ENCODE measurements around the gene APLP1.
"Not testable (repeated sequence)": the region's sequence is repeated elsewhere in the genome, so short reads cannot be mapped to it uniquely, and the experiment has no call there.

The APLP1 gene

DNA sequence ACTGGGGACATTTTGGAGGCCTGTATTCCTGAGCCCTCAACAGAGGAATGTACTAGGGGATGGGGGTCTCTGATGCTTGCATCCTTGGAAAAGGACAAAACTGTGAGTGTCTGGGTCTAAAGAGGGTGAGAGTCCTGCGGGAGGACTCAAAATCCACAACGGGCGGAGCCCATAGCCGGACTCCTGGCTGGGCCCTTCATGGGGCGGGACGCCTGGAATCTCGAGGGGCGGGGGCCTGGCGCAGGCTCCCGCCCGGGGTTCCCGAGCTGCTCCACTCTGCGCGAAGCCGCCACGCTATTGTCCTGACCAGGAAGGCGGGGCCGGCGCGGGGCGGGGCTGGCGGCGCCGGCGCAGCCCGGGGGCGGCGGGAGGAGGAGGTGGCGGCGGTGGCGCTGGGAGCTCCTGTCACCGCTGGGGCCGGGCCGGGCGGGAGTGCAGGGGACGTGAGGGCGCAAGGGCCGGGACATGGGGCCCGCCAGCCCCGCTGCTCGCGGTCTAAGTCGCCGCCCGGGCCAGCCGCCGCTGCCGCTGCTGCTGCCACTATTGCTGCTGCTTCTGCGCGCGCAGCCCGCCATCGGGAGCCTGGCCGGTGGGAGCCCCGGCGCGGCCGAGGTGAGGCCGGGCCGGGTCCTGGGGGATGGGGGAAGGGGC, at the start of gene APLP1:
Gene APLP1, plus strand, starts transcription at position 403 of the 651 bp plus-strand sequence. Its CDS starts 63 bp downstream, at position 466.
- Histone ChIP-seq H3K4me1 (ENCODE audit: control insufficient read depth, insufficient read depth, low read length) (peaks cover 16% of the 10 kb centered on the region), H3K4me3 (ENCODE audit: low read length) (no peak within 1 kb of the TSS), H3K9me3 (ENCODE audit: control insufficient read depth, low read length) (no peaks in the 10 kb centered on the region), H3K27me3 (ENCODE audit: control insufficient read depth, insufficient read depth, low read length) (peaks cover 32% of the 10 kb centered on the region), H3K9ac (ENCODE audit: low read length) (no peak within 1 kb of the TSS), H3K36me3 (ENCODE audit: control insufficient read depth, insufficient read depth, low read length) (no peaks in the 10 kb centered on the region)

DNA sequence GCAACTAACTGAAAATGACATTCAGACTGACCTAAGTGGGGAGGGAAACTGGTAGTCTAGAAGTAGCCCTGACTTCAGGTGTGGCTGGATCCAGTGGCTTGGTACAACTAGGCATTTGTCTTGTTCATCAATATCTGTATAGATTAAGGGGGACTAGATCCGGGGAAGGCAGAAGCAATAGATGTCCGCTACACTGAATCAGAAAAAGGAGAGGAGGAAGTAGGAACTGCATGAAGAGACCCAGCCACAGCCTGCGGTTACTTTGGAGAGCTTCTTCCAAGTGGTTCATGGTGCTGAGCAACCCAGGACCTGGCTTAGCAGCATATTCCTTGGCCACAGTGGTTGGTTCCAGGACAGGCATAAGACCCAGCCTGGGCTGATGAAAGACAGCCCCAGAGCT, 45.8 kb upstream of the APLP1 start:
- H3K27me3 ChIP-seq (ENCODE audit: control insufficient read depth, insufficient read depth, low read length) = peaks cover 9% of the 10 kb centered on the region
- no peaks in the 10 kb centered on the region for H3K9me3 ChIP-seq (ENCODE audit: control insufficient read depth, low read length)

DNA sequence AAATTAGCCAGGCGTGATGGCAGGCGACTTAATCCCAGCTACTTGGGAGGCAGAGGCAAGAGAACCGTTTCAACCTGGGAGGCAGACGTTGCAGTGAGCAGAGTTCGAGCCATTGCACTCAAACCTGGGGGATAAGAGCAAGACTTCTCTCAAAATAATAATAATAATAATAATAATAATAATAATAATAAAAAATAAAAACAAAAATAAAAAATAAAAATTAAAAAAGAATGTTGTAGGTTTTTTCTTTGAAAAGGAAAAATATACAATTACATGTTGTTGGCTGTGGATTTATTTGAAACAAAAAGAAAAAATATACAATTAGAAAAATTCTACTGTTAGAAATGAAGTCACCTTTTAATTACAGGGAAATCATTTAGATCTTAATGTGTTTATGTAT, 44.2 kb upstream of the APLP1 start:
- Histone ChIP-seq H3K4me1 (ENCODE audit: control insufficient read depth, insufficient read depth, low read length) (no peaks in the 10 kb centered on the region), H3K36me3 (ENCODE audit: control insufficient read depth, insufficient read depth, low read length) (no peaks in the 10 kb centered on the region), H3K9ac (ENCODE audit: low read length) (no peak overlapping the region), H3K27me3 (ENCODE audit: control insufficient read depth, insufficient read depth, low read length) (peaks cover 4% of the 10 kb centered on the region), H3K4me3 (ENCODE audit: low read length) (no peak overlapping the region), H3K9me3 (ENCODE audit: control insufficient read depth, low read length) (no peaks in the 10 kb centered on the region)

More for the DNA sequence above, 45.8 kb upstream of the APLP1 start:
- H3K4me3 ChIP-seq (ENCODE audit: low read length) = no peak overlapping the region
- H3K9ac ChIP-seq (ENCODE audit: low read length) = no peak overlapping the region
- H3K4me1 ChIP-seq (ENCODE audit: control insufficient read depth, insufficient read depth, low read length) = no peaks in the 10 kb centered on the region
- H3K36me3 ChIP-seq (ENCODE audit: control insufficient read depth, insufficient read depth, low read length) = no peaks in the 10 kb centered on the region

DNA sequence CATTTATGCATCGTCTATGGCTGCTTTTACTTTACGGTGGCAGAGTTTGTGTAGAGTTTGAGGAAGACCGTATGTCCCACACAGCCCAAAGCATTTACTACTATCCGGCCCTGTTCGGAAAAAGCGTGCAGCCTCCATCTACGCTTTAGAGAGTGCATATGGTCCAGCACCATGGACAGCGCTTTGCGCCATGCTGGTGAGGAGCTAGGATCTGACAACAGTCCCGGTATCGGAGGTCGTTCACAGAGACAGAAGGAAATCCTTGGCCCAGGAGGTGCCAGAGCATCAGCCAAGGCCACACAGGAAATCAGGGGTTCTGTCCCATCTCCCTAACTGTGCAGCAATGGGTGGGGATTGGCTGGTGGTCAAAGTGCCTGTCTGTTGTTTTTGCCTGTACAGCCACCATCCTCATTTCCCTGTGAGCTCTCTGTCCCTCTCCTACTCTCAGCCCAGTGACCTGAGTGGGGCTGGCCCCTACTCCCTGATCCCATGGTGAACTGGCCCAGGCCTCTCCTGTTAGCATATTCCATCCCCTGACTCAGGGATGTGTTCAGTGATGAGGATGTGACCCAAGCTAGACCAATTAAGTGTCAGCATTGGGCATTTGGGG, 39.6 kb upstream of the APLP1 start:
- Histone ChIP-seq H3K4me1 (ENCODE audit: control insufficient read depth, insufficient read depth, low read length) (no peaks in the 10 kb centered on the region), H3K9me3 (ENCODE audit: control insufficient read depth, low read length) (no peaks in the 10 kb centered on the region), H3K9ac (ENCODE audit: low read length) (no peak overlapping the region), H3K4me3 (ENCODE audit: low read length) (no peak overlapping the region), H3K27me3 (ENCODE audit: control insufficient read depth, insufficient read depth, low read length) (no peaks in the 10 kb centered on the region), H3K36me3 (ENCODE audit: control insufficient read depth, insufficient read depth, low read length) (no peaks in the 10 kb centered on the region)

DNA sequence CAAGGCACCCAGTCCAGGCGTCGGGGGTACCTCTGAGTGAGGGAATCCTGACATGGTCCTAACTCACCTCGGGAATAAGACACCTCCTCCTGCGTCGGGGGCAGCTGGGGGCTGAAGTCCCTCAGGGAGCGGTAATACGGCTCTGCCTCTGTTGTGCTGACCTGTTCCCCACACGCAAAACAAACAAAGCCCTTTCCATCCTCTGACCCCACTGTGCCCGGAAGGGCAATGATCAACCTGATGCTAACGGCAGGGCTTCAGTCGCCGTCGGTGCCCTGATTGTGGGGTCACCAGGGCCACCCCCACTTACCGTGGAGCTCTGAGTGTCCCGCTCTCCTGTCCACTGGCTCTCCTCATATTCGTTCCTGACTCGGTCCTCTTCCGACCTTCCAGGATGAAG, 37.4 kb upstream of the APLP1 start:
- Histone ChIP-seq H3K36me3 (ENCODE audit: control insufficient read depth, insufficient read depth, low read length) (no peaks in the 10 kb centered on the region), H3K9ac (ENCODE audit: low read length) (no peak overlapping the region), H3K9me3 (ENCODE audit: control insufficient read depth, low read length) (no peaks in the 10 kb centered on the region), H3K4me1 (ENCODE audit: control insufficient read depth, insufficient read depth, low read length) (no peaks in the 10 kb centered on the region), H3K4me3 (ENCODE audit: low read length) (no peak overlapping the region), H3K27me3 (ENCODE audit: control insufficient read depth, insufficient read depth, low read length) (no peaks in the 10 kb centered on the region)

DNA sequence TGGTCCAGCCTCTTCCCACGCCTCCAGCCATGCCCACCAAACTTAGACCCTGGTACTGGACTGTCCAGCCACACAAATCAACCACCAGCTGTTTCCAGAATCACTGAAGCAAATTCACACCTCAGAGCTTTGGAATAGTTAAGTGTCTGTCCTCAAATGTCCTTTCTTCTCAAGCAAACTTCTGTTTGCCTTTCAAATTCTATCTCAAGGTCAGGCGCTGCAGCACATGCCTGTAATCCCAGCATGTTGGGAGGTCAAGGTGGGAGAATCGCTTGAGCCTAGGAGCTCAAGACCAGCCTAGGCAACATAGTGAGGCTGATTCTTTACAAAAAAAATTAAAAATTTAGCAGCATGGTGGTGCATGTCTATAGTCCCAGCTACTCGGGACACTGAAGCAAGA, 36.3 kb upstream of the APLP1 start:
- Histone ChIP-seq H3K27me3 (ENCODE audit: control insufficient read depth, insufficient read depth, low read length) (no peaks in the 10 kb centered on the region), H3K9me3 (ENCODE audit: control insufficient read depth, low read length) (no peaks in the 10 kb centered on the region), H3K4me1 (ENCODE audit: control insufficient read depth, insufficient read depth, low read length) (no peaks in the 10 kb centered on the region), H3K9ac (ENCODE audit: low read length) (no peak overlapping the region), H3K36me3 (ENCODE audit: control insufficient read depth, insufficient read depth, low read length) (no peaks in the 10 kb centered on the region), H3K4me3 (ENCODE audit: low read length) (no peak overlapping the region)

DNA sequence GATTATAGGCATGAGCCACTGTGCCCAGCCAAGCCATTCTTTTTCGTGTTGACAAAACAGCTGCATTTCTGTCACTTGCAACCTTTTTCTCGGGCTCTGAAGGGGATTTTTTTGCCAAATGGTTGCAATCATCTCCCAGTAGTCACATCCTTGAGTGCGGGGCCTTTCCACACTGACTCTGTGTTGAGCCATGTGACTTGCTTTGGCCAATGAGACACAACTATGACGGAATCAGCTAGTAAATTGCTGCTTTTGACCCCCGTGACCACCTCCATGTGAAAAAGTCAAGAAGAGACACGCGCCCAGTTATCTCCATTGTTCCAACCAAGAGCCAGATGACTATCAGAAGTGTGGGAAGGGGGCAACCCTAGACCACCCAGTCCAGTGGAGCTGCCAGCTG, 34.4 kb upstream of the APLP1 start:
- no peaks in the 10 kb centered on the region for H3K36me3 ChIP-seq (ENCODE audit: control insufficient read depth, insufficient read depth, low read length)
- H3K4me1 ChIP-seq (ENCODE audit: control insufficient read depth, insufficient read depth, low read length) = no peaks in the 10 kb centered on the region
- H3K4me3 ChIP-seq (ENCODE audit: low read length) = no peak overlapping the region
- H3K9me3 ChIP-seq (ENCODE audit: control insufficient read depth, low read length) = no peaks in the 10 kb centered on the region
- H3K9ac ChIP-seq (ENCODE audit: low read length) = no peak overlapping the region
- H3K27me3 ChIP-seq (ENCODE audit: control insufficient read depth, insufficient read depth, low read length) = no peaks in the 10 kb centered on the region

DNA sequence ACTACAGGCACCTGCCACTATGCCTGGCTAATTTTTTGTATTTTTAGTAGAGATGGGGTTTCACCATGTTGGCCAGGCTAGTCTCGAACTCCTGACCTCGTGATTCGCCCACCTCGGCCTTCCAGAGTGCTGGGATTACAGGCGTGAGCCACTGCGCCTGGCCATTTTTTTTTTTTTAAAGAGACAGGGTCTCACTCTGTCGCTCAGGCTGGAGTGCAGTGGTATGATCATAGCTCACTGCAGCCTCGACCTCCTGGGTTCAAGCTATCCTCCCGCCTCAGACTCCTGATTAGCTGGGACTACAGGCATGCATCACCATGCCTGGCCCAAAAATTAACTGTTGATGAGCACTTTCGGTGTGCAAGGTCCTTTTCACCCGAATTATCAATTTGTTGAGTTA, 32.3 kb upstream of the APLP1 start:
- H3K4me3 ChIP-seq (ENCODE audit: low read length); H3K9me3 ChIP-seq (ENCODE audit: control insufficient read depth, low read length); H3K9ac ChIP-seq (ENCODE audit: low read length); H3K36me3 ChIP-seq (ENCODE audit: control insufficient read depth, insufficient read depth, low read length); H3K4me1 ChIP-seq (ENCODE audit: control insufficient read depth, insufficient read depth, low read length); H3K27me3 ChIP-seq (ENCODE audit: control insufficient read depth, insufficient read depth, low read length): not testable (repeated sequence)

DNA sequence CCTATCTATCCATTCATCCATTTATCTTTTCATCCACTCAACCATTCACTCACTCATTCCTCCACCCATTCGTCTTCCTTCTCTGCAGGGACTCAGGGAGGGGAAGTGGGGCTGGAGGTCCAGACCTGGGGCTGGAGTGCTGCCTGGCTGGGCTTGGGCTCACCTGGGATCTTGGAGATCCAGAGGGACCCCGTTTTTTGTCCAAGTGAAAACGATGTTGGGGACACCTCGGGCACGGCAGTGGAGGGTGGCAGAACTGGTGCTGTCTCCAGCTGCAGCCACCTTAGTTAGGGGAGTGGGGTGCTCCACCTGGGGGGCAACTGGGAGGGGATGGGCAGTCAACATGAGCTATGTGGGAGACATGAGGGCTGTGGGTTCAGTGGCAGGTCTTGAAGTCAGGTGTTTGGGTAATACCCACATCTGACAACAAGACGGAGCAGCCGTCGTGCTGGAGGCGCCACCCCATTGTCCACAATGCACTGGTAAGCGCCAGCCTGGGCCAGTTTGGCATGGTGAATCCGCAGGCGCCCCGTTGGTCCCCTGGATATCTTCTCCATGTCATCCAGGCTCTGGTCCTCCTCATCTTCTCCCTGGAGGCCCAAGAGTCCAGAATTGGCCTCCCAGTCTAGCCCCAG, 26.3 kb upstream of the APLP1 start:
- no peaks in the 10 kb centered on the region for H3K9me3 ChIP-seq (ENCODE audit: control insufficient read depth, low read length)
- peaks cover 26% of the 10 kb centered on the region for H3K27me3 ChIP-seq (ENCODE audit: control insufficient read depth, insufficient read depth, low read length)

DNA sequence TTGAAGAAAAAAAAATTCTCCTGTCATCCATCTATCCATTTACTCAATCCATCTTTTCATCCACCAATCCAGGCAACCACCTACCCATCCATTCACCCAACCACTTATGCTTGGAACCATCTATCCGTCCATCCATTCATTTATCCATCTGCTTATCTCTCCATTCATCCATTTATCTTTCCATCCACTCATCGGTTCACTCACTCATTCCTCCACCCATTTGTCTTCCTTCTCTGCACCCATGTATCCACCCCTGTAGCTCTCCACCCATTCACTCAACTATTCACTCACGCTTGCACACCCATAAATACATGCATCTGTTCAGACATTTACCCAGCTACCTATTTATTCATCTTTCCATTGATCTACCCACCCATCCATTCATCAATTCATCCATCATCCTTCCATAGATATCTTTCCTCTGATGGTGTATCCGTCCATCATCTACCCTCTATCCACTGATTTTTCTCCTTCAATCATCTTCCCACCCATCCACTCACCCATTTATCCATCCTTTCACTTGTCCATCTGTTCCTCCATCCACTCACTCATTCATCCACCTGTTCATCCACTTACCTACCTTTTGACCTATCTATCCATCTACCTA, 25.6 kb upstream of the APLP1 start:
- Histone ChIP-seq H3K9me3 (ENCODE audit: control insufficient read depth, low read length) (no peaks in the 10 kb centered on the region), H3K27me3 (ENCODE audit: control insufficient read depth, insufficient read depth, low read length) (peaks cover 27% of the 10 kb centered on the region), H3K4me3 (ENCODE audit: low read length) (no peak overlapping the region), H3K9ac (ENCODE audit: low read length) (no peak overlapping the region), H3K36me3 (ENCODE audit: control insufficient read depth, insufficient read depth, low read length) (no peaks in the 10 kb centered on the region), H3K4me1 (ENCODE audit: control insufficient read depth, insufficient read depth, low read length) (peaks cover 26% of the 10 kb centered on the region)

More for the DNA sequence above, 26.3 kb upstream of the APLP1 start:
- Histone ChIP-seq H3K36me3 (ENCODE audit: control insufficient read depth, insufficient read depth, low read length) (no peaks in the 10 kb centered on the region), H3K4me3 (ENCODE audit: low read length) (no peak overlapping the region), H3K4me1 (ENCODE audit: control insufficient read depth, insufficient read depth, low read length) (peaks cover 26% of the 10 kb centered on the region), H3K9ac (ENCODE audit: low read length) (no peak overlapping the region)

DNA sequence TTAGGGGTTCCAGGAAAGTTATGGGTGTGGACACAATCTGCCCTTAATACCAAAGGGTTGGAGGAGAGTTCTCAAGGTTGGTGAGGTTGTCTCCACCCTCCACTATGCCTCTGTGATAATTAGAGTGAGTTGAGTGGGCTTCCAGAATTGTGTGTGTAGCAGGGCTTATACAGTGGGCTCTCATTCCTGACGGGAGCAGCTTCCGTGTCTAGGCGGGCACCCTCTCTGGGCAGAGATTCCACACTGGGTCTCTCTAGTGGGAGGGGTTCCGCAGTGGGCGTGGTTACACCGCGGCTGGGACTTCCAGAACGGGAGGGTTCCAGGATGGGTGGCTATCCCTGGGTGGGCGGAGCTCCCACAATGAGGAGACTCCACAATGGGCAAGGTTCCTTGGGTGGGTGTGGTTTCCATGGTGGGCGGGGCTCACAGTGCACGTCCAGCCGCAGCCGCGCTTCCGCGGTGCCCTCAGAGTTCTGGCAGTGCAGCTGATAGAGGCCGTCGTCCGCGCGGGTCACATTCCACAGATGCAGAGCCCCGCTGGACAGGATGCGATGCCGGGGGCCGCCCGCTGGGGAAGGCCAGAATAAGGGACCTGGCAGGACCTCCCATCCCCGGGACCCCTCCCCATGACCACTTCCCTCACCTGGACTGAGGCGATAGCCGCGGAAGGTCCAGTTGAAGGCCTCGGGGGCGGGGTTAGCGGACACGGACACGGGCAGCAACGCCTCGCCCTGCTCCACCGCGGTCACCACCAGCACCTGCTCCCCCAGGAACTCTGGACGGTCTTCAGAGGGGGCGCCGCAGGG, 24.5 kb upstream of the APLP1 start:
- H3K36me3 ChIP-seq (ENCODE audit: control insufficient read depth, insufficient read depth, low read length) = no peaks in the 10 kb centered on the region
- H3K4me3 ChIP-seq (ENCODE audit: low read length) = peak overlapping the region; percentile 4
- no peaks in the 10 kb centered on the region for H3K9me3 ChIP-seq (ENCODE audit: control insufficient read depth, low read length)
- peaks cover 38% of the 10 kb centered on the region for H3K27me3 ChIP-seq (ENCODE audit: control insufficient read depth, insufficient read depth, low read length)
- H3K9ac ChIP-seq (ENCODE audit: low read length) = no peak overlapping the region
- H3K4me1 ChIP-seq (ENCODE audit: control insufficient read depth, insufficient read depth, low read length) = peaks cover 26% of the 10 kb centered on the region
